ENCODE measurements around the gene TRAPPC11. TPM values are rescaled to one million over a fixed set of nuclear protein-coding genes. Genes with fewer than 3 reads are reported as not detected.

Gene TRAPPC11
- polyA plus RNA-seq, 1 donor from 2014 or later = 78.1 TPM

- H3K27ac ChIP-seq (ENCODE audit: low read length) = peak overlapping the region; percentile 9
- H3K4me3 ChIP-seq (ENCODE audit: low read length) = peak overlapping the region; percentile 75
- H3K9ac ChIP-seq (ENCODE audit: low read length) = peak overlapping the region; percentile 91
Observed at GRCh38 chr4:183658362-183659028, 598 bp upstream of the TRAPPC11 start.

GRCh38 chr4:183659872-183660242 lies 764 bp downstream of the TRAPPC11 start:
- H4K20me1 ChIP-seq (ENCODE audit: insufficient read depth) = no peaks in the 10 kb centered on the region
- H3K36me3 ChIP-seq (ENCODE audit: insufficient read depth, low read length) = no peaks in the 10 kb centered on the region
- peak overlapping the region; percentile 81 for H3K4me2 ChIP-seq (ENCODE audit: low read length)
- peaks cover 55% of the 10 kb centered on the region for H3K79me2 ChIP-seq (replicated peaks; ENCODE audit: insufficient read depth, low read length)
- peak overlapping the region; percentile 90 for H3K27ac ChIP-seq (ENCODE audit: low read length)
- H2AFZ ChIP-seq (ENCODE audit: low read depth, low read length) = peak overlapping the region; percentile 71
- H3K9me2 ChIP-seq (ENCODE audit: insufficient read depth, low read length) = no peaks in the 10 kb centered on the region
- H3F3A ChIP-seq (ENCODE audit: insufficient read depth, low read length, poor library complexity, severe bottlenecking) = no peaks in the 10 kb centered on the region
- H3K4me3 ChIP-seq (ENCODE audit: low read length) = peak overlapping the region; percentile 75
- no peaks in the 10 kb centered on the region for H3K27me3 ChIP-seq (ENCODE audit: insufficient read depth, low read depth, low read length)
- peak overlapping the region; percentile 91 for H3K9ac ChIP-seq (ENCODE audit: low read length)
- no peaks in the 10 kb centered on the region for H3K9me3 ChIP-seq (ENCODE audit: low read length)
- no peak for TF ChIP-seq SMC3 (conservative IDR thresholded peaks at IDR 0.05; ENCODE audit: poor library complexity)
- no peak for TF ChIP-seq EZH2 (IDR thresholded peaks at IDR 0.05; ENCODE audit: borderline replicate concordance, insufficient read depth, low read length, poor library complexity, severe bottlenecking)
- no peak for TF ChIP-seq EP300 (conservative IDR thresholded peaks at IDR 0.05; ENCODE audit: poor library complexity, severe bottlenecking)
- no peak for TF ChIP-seq POLR2AphosphoS5 (IDR thresholded peaks at IDR 0.05)

More at GRCh38 chr4:183658362-183659028, 598 bp upstream of the TRAPPC11 start:
- Histone ChIP-seq H3K36me3 (ENCODE audit: insufficient read depth, low read length) (no peaks in the 10 kb centered on the region), H3K9me2 (ENCODE audit: insufficient read depth, low read length) (no peaks in the 10 kb centered on the region), H3K4me2 (ENCODE audit: low read length) (peak overlapping the region; percentile 80), H3F3A (ENCODE audit: insufficient read depth, low read length, poor library complexity, severe bottlenecking) (no peaks in the 10 kb centered on the region), H3K9me3 (ENCODE audit: low read length) (no peaks in the 10 kb centered on the region), H4K20me1 (ENCODE audit: insufficient read depth) (no peaks in the 10 kb centered on the region), H3K27me3 (ENCODE audit: insufficient read depth, low read depth, low read length) (no peaks in the 10 kb centered on the region), H3K79me2 (replicated peaks; ENCODE audit: insufficient read depth, low read length) (peaks cover 51% of the 10 kb centered on the region), H2AFZ (ENCODE audit: low read depth, low read length) (no peak overlapping the region)
- TF ChIP-seq SMC3 (conservative IDR thresholded peaks at IDR 0.05; ENCODE audit: poor library complexity) (no peak), MXI1 (conservative IDR thresholded peaks at IDR 0.05; ENCODE audit: poor library complexity, severe bottlenecking) (peak; percentile 75)

GRCh38 chr4:183666088-183666487 lies 7.0 kb downstream of the TRAPPC11 start:
- Histone ChIP-seq H3K27me3 (ENCODE audit: insufficient read depth, low read depth, low read length) (no peaks in the 10 kb centered on the region), H4K20me1 (ENCODE audit: insufficient read depth) (no peaks in the 10 kb centered on the region), H2AFZ (ENCODE audit: low read depth, low read length) (no peak overlapping the region), H3F3A (ENCODE audit: insufficient read depth, low read length, poor library complexity, severe bottlenecking) (no peaks in the 10 kb centered on the region), H3K9me3 (ENCODE audit: low read length) (no peaks in the 10 kb centered on the region), H3K4me3 (ENCODE audit: low read length) (no peak overlapping the region), H3K9me2 (ENCODE audit: insufficient read depth, low read length) (no peaks in the 10 kb centered on the region), H3K36me3 (ENCODE audit: insufficient read depth, low read length) (peaks cover 14% of the 10 kb centered on the region), H3K27ac (ENCODE audit: low read length) (no peak overlapping the region), H3K4me2 (ENCODE audit: low read length) (no peak overlapping the region), H3K79me2 (replicated peaks; ENCODE audit: insufficient read depth, low read length) (peaks cover 23% of the 10 kb centered on the region), H3K9ac (ENCODE audit: low read length) (no peak overlapping the region)
- TF ChIP-seq TAF1 (IDR thresholded peaks at IDR 0.05; ENCODE audit: low read depth) = no peak
- no peak for TF ChIP-seq RAD21 (conservative IDR thresholded peaks at IDR 0.05)
- TF ChIP-seq POLR2AphosphoS5 (IDR thresholded peaks at IDR 0.05) = no peak

- Histone ChIP-seq H3K9me3 (ENCODE audit: low read length) (no peaks in the 10 kb centered on the region), H3K4me2 (ENCODE audit: low read length) (no peak overlapping the region), H3K27me3 (ENCODE audit: insufficient read depth, low read depth, low read length) (no peaks in the 10 kb centered on the region), H3K79me2 (replicated peaks; ENCODE audit: insufficient read depth, low read length) (no peaks in the 10 kb centered on the region), H3K27ac (ENCODE audit: low read length) (no peak overlapping the region), H3K9ac (ENCODE audit: low read length) (no peak overlapping the region), H4K20me1 (ENCODE audit: insufficient read depth) (no peaks in the 10 kb centered on the region), H3K4me3 (ENCODE audit: low read length) (no peak overlapping the region), H3K36me3 (ENCODE audit: insufficient read depth, low read length) (peaks cover 22% of the 10 kb centered on the region), H3K9me2 (ENCODE audit: insufficient read depth, low read length) (no peaks in the 10 kb centered on the region), H2AFZ (ENCODE audit: low read depth, low read length) (no peak overlapping the region), H3F3A (ENCODE audit: insufficient read depth, low read length, poor library complexity, severe bottlenecking) (no peaks in the 10 kb centered on the region)
- TF ChIP-seq REST (IDR thresholded peaks at IDR 0.05; ENCODE audit: borderline replicate concordance) = no peak
- no peak for TF ChIP-seq EZH2 (IDR thresholded peaks at IDR 0.05; ENCODE audit: borderline replicate concordance, insufficient read depth, low read length, poor library complexity, severe bottlenecking)
- TF ChIP-seq CTCF (IDR thresholded peaks at IDR 0.05; ENCODE audit: poor library complexity, severe bottlenecking) = no peak
- TF ChIP-seq TAF1 (IDR thresholded peaks at IDR 0.05; ENCODE audit: low read depth) = no peak
- TF ChIP-seq MXI1 (conservative IDR thresholded peaks at IDR 0.05; ENCODE audit: poor library complexity, severe bottlenecking) = no peak
- TF ChIP-seq POLR2AphosphoS5 (IDR thresholded peaks at IDR 0.05) = no peak
- no peak for TF ChIP-seq EP300 (conservative IDR thresholded peaks at IDR 0.05; ENCODE audit: poor library complexity, severe bottlenecking)
- TF ChIP-seq RAD21 (conservative IDR thresholded peaks at IDR 0.05) = no peak
- no peak for TF ChIP-seq SMC3 (conservative IDR thresholded peaks at IDR 0.05; ENCODE audit: poor library complexity)
Observed at GRCh38 chr4:183670251-183670650, 11.2 kb downstream of the TRAPPC11 start.
